AG09309 (cell line): ENCODE data around the gene UGT3A1.

Experiments used
- DNase-seq: peaks from one replicate; pipeline ENCODE4 v3.0.0-alpha.2; 2010; ENCODE audit warnings: low read depth
- H3K4me3 ChIP-seq: 2 replicates; pipeline ENCODE4 v1.5.1; 2011; ENCODE audit warnings: mild to moderate bottlenecking, low read depth, low read length, moderate library complexity; ENCODE audit not compliant: control insufficient read depth
- CTCF ChIP-seq: IDR thresholded peaks from 2 replicates; pipeline ENCODE4 v1.5.1; 2011; ENCODE audit warnings: mild to moderate bottlenecking, low read depth, low read length, inconsistent platforms; ENCODE audit not compliant: insufficient read depth, control insufficient read depth; ENCODE audit errors: missing control alignments

Gene UGT3A1

GRCh38 chr5:35971186-35971877, 19.9 kb downstream of the UGT3A1 start:
- TF ChIP-seq CTCF, result no peak
- DNase-seq, result no peak
- H3K4me3 ChIP-seq, result no peak overlapping the region

- no peak for DNase-seq
- H3K4me3 ChIP-seq, result no peak overlapping the region
- peak; percentile 50 for TF ChIP-seq CTCF
Observed at GRCh38 chr5:35963381-35963843, 27.8 kb downstream of the UGT3A1 start.

GRCh38 chr5:35960328-35960727, 30.9 kb downstream of the UGT3A1 start:
- no peak for TF ChIP-seq CTCF
- no peak for DNase-seq
- H3K4me3 ChIP-seq, result no peak overlapping the region

- no peak for TF ChIP-seq CTCF
- no peak for DNase-seq
- no peak overlapping the region for H3K4me3 ChIP-seq
Observed at GRCh38 chr5:35956429-35956828, 34.8 kb downstream of the UGT3A1 start.

GRCh38 chr5:35954175-35954574, 37.0 kb downstream of the UGT3A1 start:
- no peak for TF ChIP-seq CTCF
- no peak for DNase-seq
- no peak overlapping the region for H3K4me3 ChIP-seq

- H3K4me3 ChIP-seq, result no peak overlapping the region
- TF ChIP-seq CTCF, result no peak
- DNase-seq, result no peak
Observed at GRCh38 chr5:35947085-35947484, 44.1 kb downstream of the UGT3A1 start.

GRCh38 chr5:35939639-35940038, 51.6 kb downstream of the UGT3A1 start:
- no peak overlapping the region for H3K4me3 ChIP-seq
- TF ChIP-seq CTCF, result peak; percentile 28
- DNase-seq, result no peak
